NCI-H2227 (cell line): Measurements from ENCODE around the gene IL2RG.

Experiments used
- DNase-seq: peaks from one replicate; lab custom pipeline; 2025; ENCODE audit not compliant: unreplicated experiment; lab: John Stamatoyannopoulos, UW

IL2RG gene

GRCh38 chrX:71081330-71082123, 29.9 kb downstream of the IL2RG start:
- DNase-seq: peak; percentile 57

GRCh38 chrX:71070531-71070930, 40.8 kb downstream of the IL2RG start:
- no peak for DNase-seq

GRCh38 chrX:71068044-71068918, 43.1 kb downstream of the IL2RG start, which contains the start of gene SNX12:
Gene SNX12, minus strand, starts transcription at chrX:71068334. Its CDS starts 28 bp downstream, at chrX:71068306.
- peak; percentile 98 for DNase-seq

- DNase-seq: no peak
Measured at GRCh38 chrX:71067712-71068043, 43.7 kb downstream of the IL2RG start.

GRCh38 chrX:71067089-71067488, 44.3 kb downstream of the IL2RG start:
- no peak for DNase-seq

DNA sequence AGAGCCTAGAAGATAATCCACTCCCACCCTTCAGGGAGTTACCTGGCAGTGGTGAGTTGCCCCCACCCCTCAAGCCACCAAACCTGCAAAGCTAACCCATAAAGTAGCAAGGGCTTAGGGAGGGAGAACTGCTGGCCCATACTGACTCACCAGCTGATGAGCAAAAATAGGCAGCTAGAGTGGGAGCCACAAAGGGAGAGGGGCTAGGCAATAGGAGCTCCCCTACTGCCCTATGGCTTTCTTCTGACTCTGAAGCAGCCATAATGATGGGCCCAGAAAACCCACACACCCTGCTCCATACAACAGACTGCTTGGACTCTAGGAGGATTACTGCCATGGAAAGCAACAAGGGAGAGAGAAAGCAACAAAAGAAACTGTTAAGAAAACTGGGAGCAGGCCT, 51.2 kb downstream of the IL2RG start:
- DNase-seq: no peak

DNA sequence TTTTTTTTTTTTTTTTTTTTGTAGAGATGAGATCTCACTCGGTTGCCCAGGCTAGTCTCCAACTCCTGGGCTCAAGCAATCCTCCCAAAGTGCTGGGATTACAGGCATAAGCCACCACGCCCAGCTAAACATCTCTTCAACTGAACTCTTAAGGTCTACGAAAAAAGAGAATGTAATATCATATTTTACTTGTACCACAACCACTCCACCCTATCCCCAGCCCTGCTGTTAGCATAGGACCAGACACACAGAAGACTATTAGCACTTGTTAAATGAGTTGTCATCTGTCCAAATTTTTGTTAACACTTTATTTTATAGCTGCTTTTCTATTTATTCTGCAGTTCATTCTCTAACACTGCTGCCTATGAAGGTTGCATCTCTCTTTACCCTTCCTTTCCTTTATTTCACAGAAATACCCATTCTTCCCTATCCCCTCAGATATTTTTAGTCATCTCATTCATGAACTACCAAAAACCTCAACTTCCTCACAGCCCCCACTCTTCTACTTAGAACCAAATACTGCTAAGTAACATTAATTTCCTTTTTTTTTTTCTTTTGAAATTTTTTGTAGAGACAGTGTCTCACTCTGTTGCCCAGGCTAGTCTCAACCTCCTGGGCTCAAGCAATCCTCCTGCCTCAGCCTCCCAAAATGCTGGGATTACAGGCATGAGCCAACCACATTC, 53.4 kb downstream of the IL2RG start:
- no peak for DNase-seq
